Hepatocyte (in vitro differentiated cells): ENCODE data around the gene LPP. TPM values are rescaled to one million over a fixed set of nuclear protein-coding genes. Genes with fewer than 3 reads are reported as not detected.
A peak's percentile ranks its signal among the peaks of the same experiment; 100 is the strongest.

Experiments
- DNase-seq: peaks from one replicate; pipeline ENCODE4 v3.0.0-alpha.2; 2016; ENCODE audit warnings: low spot score
- H2AFZ ChIP-seq: fragments of 200-600 bp; sonication (generic); 2 replicates; pipeline ENCODE4 v1.6.0; 2016; ENCODE audit warnings: antibody characterized with exemption, mild to moderate bottlenecking
- H3K27ac ChIP-seq: fragments of 200-600 bp; sonication (generic); 2 replicates; pipeline ENCODE4 v1.5.1; 2016; ENCODE audit warnings: mild to moderate bottlenecking
- H3K27me3 ChIP-seq: fragments of 200-600 bp; sonication (generic); 2 replicates; pipeline ENCODE4 v1.6.1; 2016
- H3K36me3 ChIP-seq: fragments of 200-600 bp; sonication (generic); replicated peaks from 2 replicates; pipeline ENCODE4 v1.5.1; 2016; ENCODE audit warnings: low read depth; ENCODE audit not compliant: insufficient read depth
- H3K4me1 ChIP-seq: fragments of 200-600 bp; sonication (generic); 2 replicates; pipeline ENCODE4 v1.5.1; 2016; ENCODE audit warnings: mild to moderate bottlenecking, moderate library complexity; ENCODE audit not compliant: insufficient read depth
- H3K4me2 ChIP-seq: fragments of 200-600 bp; sonication (generic); 2 replicates; pipeline ENCODE4 v1.6.0; 2016
- H3K4me3 ChIP-seq: fragments of 200-600 bp; sonication (generic); 2 replicates; pipeline ENCODE4 v1.5.1; 2016; ENCODE audit warnings: mild to moderate bottlenecking
- H3K79me2 ChIP-seq: fragments of 200-600 bp; sonication (generic); 2 replicates; pipeline ENCODE4 v1.6.0; 2017; ENCODE audit warnings: mild to moderate bottlenecking
- H3K9me2 ChIP-seq: fragments of 200-600 bp; sonication (generic); replicated peaks from 2 replicates; pipeline ENCODE4 v1.6.0; 2017; ENCODE audit warnings: mild to moderate bottlenecking; ENCODE audit not compliant: insufficient read depth
- H3K9me3 ChIP-seq: fragments of 200-600 bp; sonication (generic); 2 replicates; pipeline ENCODE4 v1.5.1; 2016; ENCODE audit warnings: low read depth, mild to moderate bottlenecking
- H4K20me1 ChIP-seq: fragments of 200-600 bp; sonication (generic); 2 replicates; pipeline ENCODE4 v1.6.0; 2016; ENCODE audit warnings: mild to moderate bottlenecking; ENCODE audit not compliant: insufficient read depth, poor library complexity, severe bottlenecking
- CTCF ChIP-seq: fragments of 200-600 bp; sonication (generic); IDR thresholded peaks from 2 replicates; pipeline ENCODE4 v1.5.1; 2016; ENCODE audit warnings: antibody characterized with exemption, mild to moderate bottlenecking; ENCODE audit not compliant: poor library complexity
- EZH2 ChIP-seq: fragments of 200-600 bp; sonication (generic); IDR thresholded peaks from 2 replicates; pipeline ENCODE4 v1.6.1; 2016; ENCODE audit warnings: antibody characterized with exemption, mild to moderate bottlenecking, borderline replicate concordance
- EZH2phosphoT487 ChIP-seq: fragments of 200-600 bp; sonication (generic); IDR thresholded peaks from one replicate; pipeline ENCODE4 v1.6.1; 2018; ENCODE audit warnings: antibody characterized with exemption, mild to moderate bottlenecking, low read depth, moderate library complexity; ENCODE audit not compliant: unreplicated experiment, severe bottlenecking
- WGBS: methylation state at CpG from one replicate; pipeline ENCODE4 v1.1.6; 2016; ENCODE audit warnings: low lambda C conversion rate; ENCODE audit errors: missing lambda C conversion rate; 5-methylcytosine and 5-hydroxymethylcytosine counted together
- polyA plus RNA-seq: library from polyadenylated mRNA; unstranded; fragments of >200 nt; fragmentation: Nextera tagmentation; extraction: Ambion mirVana; gene quantifications from 2 replicates; pipeline ENCODE4 v1.2.1, GENCODE V29; 2016
- total RNA-seq: library from RNA; depleted of rRNA; stranded (reverse); fragments of >200 nt; gene quantifications from 2 replicates; pipeline ENCODE4 v1.2.3, GENCODE V29; 2014

Gene LPP
- total and polyA plus RNA-seq, 2 experiments from 2014 or later = 53.2 to 73.8 TPM

- Histone ChIP-seq H3K9me2 (no peaks in the 10 kb centered on the region), H3K4me2 (no peak overlapping the region), H3K79me2 (peaks cover 67% of the 10 kb centered on the region), H4K20me1 (no peaks in the 10 kb centered on the region), H3K4me1 (peaks cover 4% of the 10 kb centered on the region), H3K9me3 (no peaks in the 10 kb centered on the region), H3K27me3 (no peaks in the 10 kb centered on the region), H2AFZ (no peak overlapping the region), H3K36me3 (no peaks in the 10 kb centered on the region), H3K27ac (no peak overlapping the region), H3K4me3 (no peak overlapping the region)
- no peak for DNase-seq
- WGBS = 84% methylated on average over 3 of the region's 3 CpGs
- no peak for TF ChIP-seq EZH2phosphoT487
- no peak for TF ChIP-seq EZH2
- TF ChIP-seq CTCF = no peak
Measured at GRCh38 chr3:188360364-188360881, 206.5 kb downstream of the LPP start.

- no peaks in the 10 kb centered on the region for H4K20me1 ChIP-seq
- H3K4me3 ChIP-seq = no peak overlapping the region
- H3K4me2 ChIP-seq = no peak overlapping the region
Measured at GRCh38 chr3:188361888-188362287, 207.9 kb downstream of the LPP start.

GRCh38 chr3:188362405-188362831 lies 208.5 kb downstream of the LPP start:
- peak; percentile 73 for DNase-seq
- H4K20me1 ChIP-seq = no peaks in the 10 kb centered on the region
- H3K4me3 ChIP-seq = no peak overlapping the region
- H3K4me1 ChIP-seq = peaks cover 10% of the 10 kb centered on the region
- no peak overlapping the region for H3K4me2 ChIP-seq
- no peaks in the 10 kb centered on the region for H3K27me3 ChIP-seq
- H2AFZ ChIP-seq = no peak overlapping the region
- TF ChIP-seq EZH2phosphoT487 (no peak), EZH2 (no peak), CTCF (no peak)
- WGBS = 43% methylated on average over 10 of the region's 10 CpGs
- no peaks in the 10 kb centered on the region for H3K9me2 ChIP-seq
- H3K27ac ChIP-seq = no peak overlapping the region
- H3K9me3 ChIP-seq = no peaks in the 10 kb centered on the region
- H3K79me2 ChIP-seq = peaks cover 67% of the 10 kb centered on the region
- H3K36me3 ChIP-seq = no peaks in the 10 kb centered on the region

More at GRCh38 chr3:188361888-188362287, 207.9 kb downstream of the LPP start:
- H3K27ac ChIP-seq = no peak overlapping the region
- TF ChIP-seq CTCF = no peak
- no peak for TF ChIP-seq EZH2phosphoT487
- TF ChIP-seq EZH2 = no peak
- no peak for DNase-seq
- no peaks in the 10 kb centered on the region for H3K9me2 ChIP-seq
- WGBS = 98% methylated on average over 7 of the region's 7 CpGs
- H2AFZ ChIP-seq = no peak overlapping the region
- no peaks in the 10 kb centered on the region for H3K9me3 ChIP-seq
- H3K36me3 ChIP-seq = no peaks in the 10 kb centered on the region
- H3K27me3 ChIP-seq = no peaks in the 10 kb centered on the region
- peaks cover 10% of the 10 kb centered on the region for H3K4me1 ChIP-seq
- peaks cover 68% of the 10 kb centered on the region for H3K79me2 ChIP-seq
